ENCODE data around the gene LPAR2.

The LPAR2 gene

GRCh38 chr19:19592690-19593089 lies 35.3 kb downstream of the LPAR2 start:
- DNase-seq: no peak

DNA sequence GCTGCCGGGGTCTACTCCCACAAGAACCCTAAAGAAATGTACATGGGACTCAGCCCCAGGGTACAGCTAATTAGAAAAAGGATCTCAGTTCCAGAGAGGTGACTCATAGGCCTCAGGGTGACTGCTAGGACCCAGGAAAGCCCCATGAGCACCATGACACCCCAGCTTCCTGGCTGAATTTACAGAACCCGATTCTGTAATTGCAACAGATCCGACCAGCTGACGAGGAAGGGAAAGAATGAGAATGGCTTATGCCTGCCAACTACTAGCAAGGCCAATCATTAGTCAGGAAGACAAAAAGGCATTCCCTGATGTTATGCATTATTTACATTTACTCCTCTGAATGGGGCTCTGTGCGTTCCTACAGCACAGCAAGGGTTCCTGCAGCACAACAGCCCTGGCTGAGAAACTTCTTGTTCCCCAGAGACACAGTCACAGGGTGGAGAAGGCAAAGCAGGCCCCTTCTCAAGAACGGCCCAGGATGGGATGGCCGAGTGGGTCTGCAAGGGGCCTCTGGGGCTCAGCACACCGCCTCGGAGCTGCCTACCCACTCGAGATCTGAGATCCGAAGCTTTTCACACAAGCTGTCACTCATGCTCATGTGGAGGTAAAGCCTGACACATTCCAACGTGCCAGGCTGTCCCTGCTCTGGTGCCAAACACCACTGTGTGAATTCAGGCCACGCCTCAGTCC lies 36.7 kb downstream of the LPAR2 start:
- no peak for DNase-seq

DNA sequence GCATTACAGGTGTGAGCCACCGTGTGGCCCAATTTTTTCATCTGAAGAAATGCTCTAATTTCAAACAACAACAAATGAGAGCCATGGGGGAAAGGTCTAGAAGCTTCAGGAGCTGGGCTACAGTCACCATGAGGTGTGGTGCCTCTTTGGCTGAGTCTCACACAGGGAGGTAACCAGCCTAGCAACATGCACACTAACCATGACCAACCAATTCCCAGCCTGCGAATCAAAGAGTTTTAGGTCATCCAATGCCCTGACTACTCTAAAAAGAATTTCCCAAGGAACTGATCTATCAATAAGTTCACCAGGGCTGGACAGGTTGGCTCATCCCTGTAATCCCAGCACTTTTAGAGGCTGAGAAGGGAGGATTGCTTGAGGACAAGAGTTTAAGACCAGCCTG lies 39.5 kb downstream of the LPAR2 start:
- DNase-seq: no peak

GRCh38 chr19:19587771-19588170 lies 40.2 kb downstream of the LPAR2 start:
- DNase-seq: no peak

DNA sequence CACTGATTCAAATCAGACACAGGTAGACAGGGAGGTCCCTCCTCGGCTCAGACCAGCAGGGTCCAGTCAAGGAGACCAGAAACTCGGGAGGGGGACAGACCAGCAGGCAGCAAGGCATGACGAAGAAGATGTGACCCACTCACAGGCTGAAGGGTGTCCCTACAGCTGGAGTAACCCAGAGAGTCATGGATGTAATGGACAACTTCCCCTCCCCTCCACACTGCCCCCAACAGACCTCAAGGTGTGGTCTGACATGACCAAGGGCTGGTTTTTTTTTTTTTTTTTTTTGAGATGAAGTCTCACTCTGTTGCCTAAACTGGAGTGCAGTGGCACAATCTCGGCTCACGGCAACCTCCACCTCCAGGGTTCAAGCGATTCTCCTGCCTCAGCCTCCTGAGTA lies 43.7 kb downstream of the LPAR2 start:
- DNase-seq: no peak

DNA sequence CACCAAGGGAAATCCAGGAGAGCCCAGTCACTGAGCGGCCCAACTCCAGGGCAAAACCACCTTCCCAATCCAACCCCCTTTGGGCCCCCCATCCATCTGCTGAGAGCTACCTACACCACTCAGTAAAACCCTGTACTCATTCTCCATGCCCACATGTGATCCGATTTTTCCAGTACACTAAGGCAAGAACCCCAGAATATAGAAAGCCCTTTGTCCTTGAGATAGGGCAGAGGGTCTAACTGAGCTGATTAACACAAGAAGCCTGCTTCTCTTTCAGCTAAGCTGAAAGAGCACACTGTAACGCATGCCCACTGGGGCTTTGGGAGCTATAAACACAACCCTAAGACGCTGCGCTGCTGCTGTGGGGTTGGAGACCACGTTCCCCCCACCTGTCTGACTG lies 45.5 kb downstream of the LPAR2 start:
- DNase-seq: no peak

DNA sequence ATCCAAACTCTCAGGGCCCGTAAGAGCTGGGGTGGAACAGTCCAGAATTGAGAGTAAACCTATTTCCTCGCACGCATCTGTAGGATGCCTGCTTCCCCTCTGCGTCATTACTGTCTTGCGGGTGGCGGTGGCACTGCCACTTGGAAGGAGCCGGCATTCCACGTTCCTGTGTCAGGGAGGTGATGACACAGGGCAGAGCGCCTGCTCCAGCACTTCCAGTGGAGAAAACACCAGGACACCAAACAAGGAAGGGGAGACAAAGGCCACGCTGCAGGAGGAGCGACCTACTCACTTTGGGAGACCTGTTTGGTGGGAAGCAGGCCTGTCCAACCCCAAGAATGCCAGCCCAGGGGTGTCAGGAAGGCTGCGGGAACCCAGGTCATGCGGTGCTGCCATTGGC lies 46.6 kb downstream of the LPAR2 start:
- no peak for DNase-seq

- no peak for DNase-seq
Observed at GRCh38 chr19:19580418-19580817, 47.6 kb downstream of the LPAR2 start.

DNA sequence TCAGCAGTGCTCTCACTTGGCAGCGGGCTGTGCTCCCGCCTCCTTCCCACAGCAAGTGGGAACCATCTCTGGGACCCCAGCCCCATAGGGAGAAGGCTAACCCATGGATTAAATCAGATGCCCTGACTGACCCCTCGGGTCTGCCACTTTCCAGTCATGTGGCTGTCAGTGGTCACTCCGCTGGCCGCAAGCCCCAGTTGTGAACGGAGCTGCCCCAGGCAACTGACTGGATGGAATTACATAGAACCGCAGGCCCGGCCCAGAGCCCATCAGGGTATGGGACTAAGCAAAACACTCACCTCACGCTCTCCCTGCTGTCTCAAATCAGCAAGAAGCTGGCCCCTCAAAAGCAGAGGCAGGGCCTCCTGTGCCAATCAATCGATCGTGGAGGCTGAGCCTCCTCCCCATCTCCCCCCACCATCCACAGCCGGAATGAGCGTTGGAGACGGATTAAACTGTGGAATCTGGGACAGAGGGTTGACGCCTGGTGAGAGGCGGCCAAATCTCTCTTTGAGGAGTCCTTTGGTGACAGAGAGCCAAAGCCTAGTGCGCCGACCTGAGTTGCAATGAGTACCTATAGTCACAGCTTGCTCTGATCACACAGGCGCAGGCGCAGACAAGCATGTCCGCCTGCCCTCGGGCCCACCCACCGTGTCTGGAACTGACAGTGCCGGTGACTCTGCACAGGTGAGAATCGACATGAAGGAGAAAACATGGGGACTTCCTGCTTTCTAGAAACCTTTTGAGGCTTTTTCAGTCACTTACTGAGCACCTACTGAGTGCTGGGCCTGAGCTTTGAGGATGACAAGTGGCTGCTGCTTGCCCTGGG lies 48.3 kb downstream of the LPAR2 start:
- no peak for DNase-seq

- DNase-seq: no peak
Observed at GRCh38 chr19:19578252-19578651, 49.8 kb downstream of the LPAR2 start.

DNA sequence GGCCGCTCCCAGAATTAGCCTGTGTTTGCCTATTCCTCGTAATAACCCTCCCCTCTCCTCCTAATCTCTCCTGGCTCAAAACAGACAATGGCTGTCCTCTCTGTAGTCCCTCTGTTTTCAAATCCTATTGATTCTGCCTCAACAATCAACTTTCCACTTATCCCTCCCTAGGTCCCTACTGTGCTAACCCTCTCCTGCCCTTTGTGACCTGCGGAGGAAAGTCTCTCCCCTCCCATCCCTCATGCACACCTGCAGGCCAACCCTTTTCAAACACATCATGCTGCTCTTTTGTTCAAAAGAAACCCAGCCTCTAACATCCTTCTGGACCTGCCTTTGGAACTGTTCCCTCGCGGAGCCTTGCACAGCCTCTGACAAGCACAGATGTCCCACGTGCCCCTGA lies 52.6 kb downstream of the LPAR2 start:
- DNase-seq: no peak

Measured in SHP77 (cell line).